Ovary (tissue), 9 donors: ENCODE results near the gene PTGR1. TPM values are rescaled to one million over a fixed set of nuclear protein-coding genes. Genes with fewer than 3 reads are reported as not detected.
A peak's percentile ranks its signal among the peaks of the same experiment; 100 is the strongest.

ENCODE experiments used
- DNase-seq, 5 donors: peaks; one replicate each; pipeline ENCODE4 v3.0.0-alpha.2; 2019 to 2020
- H3K27ac ChIP-seq, 2 donors: fragments of 200-600 bp; one replicate each; pipeline versions ENCODE4 v1.5.1 to v1.8.0; 2019 to 2022
- H3K27me3 ChIP-seq: fragments of 200-600 bp; one replicate; pipeline ENCODE4 v1.8.0; 2022
- H3K36me3 ChIP-seq: fragments of 200-600 bp; sonication (generic); one replicate; pipeline ENCODE4 v1.5.1; 2019
- H3K4me1 ChIP-seq: one replicate; pipeline ENCODE4 v1.8.1; 2013; ENCODE audit warnings: mild to moderate bottlenecking, moderate library complexity; ENCODE audit not compliant: insufficient read depth
- H3K4me3 ChIP-seq: fragments of 200-600 bp; sonication (generic); one replicate; pipeline ENCODE4 v1.5.1; 2017
- H3K9me3 ChIP-seq, 2 donors: fragments of 200-600 bp in 1 of 2; sonication (generic) in 1 of 2; one replicate each; pipeline versions ENCODE4 v1.5.1 to v1.8.1; 2013 to 2019; ENCODE audit warnings: mild to moderate bottlenecking in 1 of 2, moderate library complexity in 1 of 2
- EP300 ChIP-seq: sonication (generic); formaldehyde crosslinking; IDR thresholded peaks from one replicate; pipeline ENCODE4 v1.6.1; 2017; ENCODE audit warnings: antibody characterized with exemption
- POLR2A ChIP-seq: fragments of 450-650 bp; IDR thresholded peaks from one replicate; pipeline ENCODE4 v1.6.1; 2017; ENCODE audit warnings: antibody characterized with exemption, mild to moderate bottlenecking, moderate library complexity
- WGBS, 3 donors: extraction: QIAGEN DNeasy Blood & Tissue Kit in 1 of 3; methylation state at CpG; one replicate each; pipeline versions ENCODE4 v1.1.5 to v1.1.7; 2013 to 2017; 5-methylcytosine and 5-hydroxymethylcytosine counted together
- intact Hi-C, 4 donors: fragments of 100-400 bp; cut with DNase I; formaldehyde crosslinking; loops; one replicate each; pipeline versions ENCODE4 v1.11.0 to v1.15.1; 2022 to 2023
- polyA plus RNA-seq, 2 donors: library from polyadenylated mRNA; stranded (reverse); fragments of 200-250 nt in 1 of 2; fragments of 350-450 nt in 1 of 2; fragmentation: Illumina TruSeq in 1 of 2; extraction: RNeasy Lipid Tissue Mini Kit (QIAGEN cat#74804) in 1 of 2; gene quantifications; one replicate each; pipeline ENCODE4 v1.2.3, GENCODE V29; 2013 to 2014
- total RNA-seq, 7 donors: library from RNA; depleted of rRNA in 2 of 7; stranded (reverse); fragments of >200 nt in 2 of 7; fragmentation: NEBNext Ultra II Directional in 3 of 7; extraction: Animal tissue kit (Norgen Biotek cat#: 25700) in 3 of 7; gene quantifications; one replicate each; pipeline versions ENCODE4 v1.1.0 to v1.2.4, GENCODE V29; 2016 to 2023
- TF ChIP-seq, protein P1 (sequence below), 3 donors: fragments of 450-650 bp in 2 of 3; fragments of 200-600 bp in 1 of 3; IDR thresholded peaks; one replicate each; pipeline versions ENCODE4 v1.5.1 to v1.8.0; 2016 to 2022; ENCODE audit warnings: antibody characterized with exemption in 3 of 3, mild to moderate bottlenecking in 1 of 3
- donor health status: DM: no; HTN: no; CAD: no; lungs with moderate emphysema.
- donor health status: DM: no; HTN: no; CAD: no.
- donor health status: Bipolar disorder and iron deficiency.
- donor health status: DM: yes; HTN: yes; CAD: no.
- donor health status: DM: no; HTN: no; CAD: no.
- donor health status: DM: yes; HTN: yes; CAD: no.

PTGR1 gene
- total and polyA plus RNA-seq, 9 donors: 7.3 to 45.3 (median 29.8) TPM

DNA sequence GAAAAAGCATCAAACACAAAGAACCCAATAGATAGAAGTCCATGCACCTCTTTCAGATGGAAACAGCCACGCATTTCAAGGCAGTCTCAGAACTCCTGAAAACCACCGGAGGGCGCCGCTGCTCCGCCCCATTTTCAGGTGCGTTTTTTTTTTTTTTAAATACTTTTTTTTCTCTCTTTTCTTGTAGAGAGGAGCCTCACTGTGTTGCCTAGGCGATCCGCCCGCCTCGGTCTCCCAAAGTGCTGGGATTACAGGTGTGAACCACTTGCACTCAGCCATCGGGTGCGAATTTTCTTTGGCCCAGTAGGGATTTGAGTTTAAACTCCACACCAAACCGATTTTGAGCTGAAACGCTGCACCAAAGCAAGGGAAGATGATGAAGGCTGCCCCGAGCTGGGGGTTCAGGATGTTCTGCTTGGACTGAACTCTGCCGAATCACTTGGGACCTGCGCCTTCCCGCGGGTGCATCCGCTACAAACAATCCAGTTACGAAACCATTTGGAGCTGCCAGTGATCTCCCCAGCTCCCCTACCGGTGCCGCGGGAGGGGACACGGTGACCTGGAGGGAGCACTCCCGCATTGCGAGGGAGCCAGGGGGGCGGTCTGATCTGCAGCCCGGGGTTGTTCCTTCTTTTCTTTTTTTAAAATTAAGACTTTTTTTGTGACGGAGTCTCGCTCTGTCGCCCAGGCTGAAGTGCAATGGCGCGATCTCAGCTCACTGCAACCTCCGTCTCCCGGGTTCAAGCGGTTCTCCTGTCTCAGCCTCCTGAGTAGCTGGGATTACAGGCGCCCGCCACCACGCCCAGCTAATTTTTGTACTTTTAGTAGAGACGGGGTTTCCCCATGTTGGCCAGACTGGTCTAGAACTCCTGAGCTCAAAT, 1.4 kb downstream of the PTGR1 start:
- intact Hi-C loops: loop anchor here in 2 of 4 donors (10.0 kb wide), 1 partner anchor 477 kb away; no protein-coding TSS in a partner anchor
- TF ChIP-seq, protein P1, sequence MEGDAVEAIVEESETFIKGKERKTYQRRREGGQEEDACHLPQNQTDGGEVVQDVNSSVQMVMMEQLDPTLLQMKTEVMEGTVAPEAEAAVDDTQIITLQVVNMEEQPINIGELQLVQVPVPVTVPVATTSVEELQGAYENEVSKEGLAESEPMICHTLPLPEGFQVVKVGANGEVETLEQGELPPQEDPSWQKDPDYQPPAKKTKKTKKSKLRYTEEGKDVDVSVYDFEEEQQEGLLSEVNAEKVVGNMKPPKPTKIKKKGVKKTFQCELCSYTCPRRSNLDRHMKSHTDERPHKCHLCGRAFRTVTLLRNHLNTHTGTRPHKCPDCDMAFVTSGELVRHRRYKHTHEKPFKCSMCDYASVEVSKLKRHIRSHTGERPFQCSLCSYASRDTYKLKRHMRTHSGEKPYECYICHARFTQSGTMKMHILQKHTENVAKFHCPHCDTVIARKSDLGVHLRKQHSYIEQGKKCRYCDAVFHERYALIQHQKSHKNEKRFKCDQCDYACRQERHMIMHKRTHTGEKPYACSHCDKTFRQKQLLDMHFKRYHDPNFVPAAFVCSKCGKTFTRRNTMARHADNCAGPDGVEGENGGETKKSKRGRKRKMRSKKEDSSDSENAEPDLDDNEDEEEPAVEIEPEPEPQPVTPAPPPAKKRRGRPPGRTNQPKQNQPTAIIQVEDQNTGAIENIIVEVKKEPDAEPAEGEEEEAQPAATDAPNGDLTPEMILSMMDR (IDR thresholded peaks at IDR 0.05): peak; percentile 6 to 59 (median 33)
- no peak for TF ChIP-seq EP300
- H3K9me3 ChIP-seq: no peaks in the 10 kb centered on the region
- H3K36me3 ChIP-seq: no peaks in the 10 kb centered on the region
- peak; percentile 63 to 78 (median 68) for DNase-seq
- 0 to 1% (median 1%) methylated on average over 41 of the region's 41 CpGs for WGBS, 3 donors
- peak overlapping the region; percentile 67 to 77 for H3K27ac ChIP-seq
- no peaks in the 10 kb centered on the region for H3K27me3 ChIP-seq
- peak overlapping the region; percentile 93 for H3K4me3 ChIP-seq
- H3K4me1 ChIP-seq: no peaks in the 10 kb centered on the region

DNA sequence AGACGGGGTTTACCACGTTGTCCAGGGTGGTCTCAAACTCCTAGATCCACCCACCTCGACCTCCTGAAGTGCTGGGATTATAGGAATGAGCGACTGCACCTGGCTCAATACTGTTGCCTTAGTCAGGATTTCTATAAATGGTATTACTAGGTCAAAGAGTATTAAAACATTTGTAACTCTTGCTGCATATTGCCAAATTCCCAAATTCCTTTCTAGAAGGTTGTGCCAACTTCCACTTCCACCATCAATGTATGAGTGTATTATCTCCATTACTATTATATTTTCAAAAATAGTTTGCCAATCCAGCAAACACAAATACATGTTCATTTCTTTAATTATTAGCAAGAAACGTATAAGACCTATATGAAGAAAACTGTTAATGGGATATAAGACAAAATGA, 10.6 kb downstream of the PTGR1 start:
- H3K36me3 ChIP-seq: no peaks in the 10 kb centered on the region
- WGBS, 3 donors: 41 to 62% (median 48%) methylated on average over 5 of the region's 5 CpGs
- H3K27ac ChIP-seq: no peak overlapping the region
- no peaks in the 10 kb centered on the region for H3K4me1 ChIP-seq
- H3K9me3 ChIP-seq: no peaks in the 10 kb centered on the region
- DNase-seq: no peak
- no peak overlapping the region for H3K4me3 ChIP-seq
- no peaks in the 10 kb centered on the region for H3K27me3 ChIP-seq
- intact Hi-C loops: no loop called here
- no peak for TF ChIP-seq POLR2A
- no peak for TF ChIP-seq EP300
- TF ChIP-seq, protein P1 (IDR thresholded peaks at IDR 0.05): no peak

DNA sequence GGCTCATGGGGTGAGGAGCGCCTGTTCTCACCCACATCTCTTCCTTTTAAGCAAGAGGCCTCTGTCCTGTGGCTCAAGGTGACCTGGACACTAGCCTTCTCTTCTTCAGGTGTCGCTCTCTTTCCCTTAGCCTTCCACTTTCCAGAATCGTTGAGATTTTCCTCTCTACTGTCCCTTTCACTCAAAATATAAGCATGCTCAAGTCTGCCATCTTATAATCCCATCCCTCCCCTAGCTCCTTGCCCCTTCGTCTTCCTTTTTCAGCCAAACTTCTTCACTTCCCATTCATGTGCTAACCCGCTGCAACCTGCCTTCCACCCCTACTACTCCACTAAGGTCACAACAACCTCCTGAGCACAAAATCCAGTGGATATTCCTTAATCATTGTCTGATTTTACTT, 13.1 kb downstream of the PTGR1 start:
- WGBS, 3 donors: 95 to 97% (median 96%) methylated on average over 5 of the region's 5 CpGs
- H3K27ac ChIP-seq: no peak overlapping the region
- H3K4me3 ChIP-seq: no peak overlapping the region
- no peaks in the 10 kb centered on the region for H3K27me3 ChIP-seq
- no peaks in the 10 kb centered on the region for H3K36me3 ChIP-seq
- TF ChIP-seq POLR2A: no peak
- no peak for TF ChIP-seq EP300
- TF ChIP-seq, protein P1 (IDR thresholded peaks at IDR 0.05): no peak
- no peaks in the 10 kb centered on the region for H3K4me1 ChIP-seq
- intact Hi-C loops: no loop called here
- no peak for DNase-seq
- H3K9me3 ChIP-seq: no peaks in the 10 kb centered on the region

DNA sequence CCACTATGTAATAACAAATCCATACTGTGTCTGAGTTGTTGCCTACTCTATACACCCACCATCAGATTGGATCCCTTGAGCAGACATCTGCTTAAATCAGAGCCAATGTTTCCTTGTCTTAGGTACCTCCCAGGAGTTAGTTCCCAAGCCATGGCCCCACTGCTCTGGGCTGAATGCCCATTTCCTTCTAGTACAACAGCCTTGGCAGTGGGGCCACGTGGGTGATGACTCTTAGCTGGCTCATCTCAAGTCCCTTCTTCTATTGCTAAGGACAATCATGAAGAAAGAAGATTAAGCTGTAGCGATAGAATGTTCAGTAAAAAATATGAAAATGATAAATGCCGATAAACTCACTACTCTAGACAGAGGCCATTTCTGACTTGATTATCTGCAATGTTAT, 16.6 kb downstream of the PTGR1 start:
- intact Hi-C loops: no loop called here

More for the DNA sequence above, 16.6 kb downstream of the PTGR1 start:
- Histone ChIP-seq H3K4me3 (no peak overlapping the region), H3K27me3 (no peaks in the 10 kb centered on the region), H3K4me1 (no peaks in the 10 kb centered on the region), H3K36me3 (no peaks in the 10 kb centered on the region), H3K27ac (no peak overlapping the region), H3K9me3 (no peaks in the 10 kb centered on the region)
- no peak for DNase-seq
- 81 to 89% (median 85%) methylated on average over 3 of the region's 3 CpGs for WGBS, 3 donors
- TF ChIP-seq, protein P1 (IDR thresholded peaks at IDR 0.05): no peak
- TF ChIP-seq POLR2A: no peak
- no peak for TF ChIP-seq EP300
